GM21528 (cell line): ENCODE data around the gene COL6A6.

ENCODE experiments used
- ATAC-seq: cut with Tn5 transposase; IDR thresholded peaks from one replicate; pipeline ENCODE4 v1.9.1; 2021; ENCODE audit warnings: mild to moderate bottlenecking, moderate library complexity; ENCODE audit not compliant: unreplicated experiment, low FRiP score

COL6A6 gene

DNA sequence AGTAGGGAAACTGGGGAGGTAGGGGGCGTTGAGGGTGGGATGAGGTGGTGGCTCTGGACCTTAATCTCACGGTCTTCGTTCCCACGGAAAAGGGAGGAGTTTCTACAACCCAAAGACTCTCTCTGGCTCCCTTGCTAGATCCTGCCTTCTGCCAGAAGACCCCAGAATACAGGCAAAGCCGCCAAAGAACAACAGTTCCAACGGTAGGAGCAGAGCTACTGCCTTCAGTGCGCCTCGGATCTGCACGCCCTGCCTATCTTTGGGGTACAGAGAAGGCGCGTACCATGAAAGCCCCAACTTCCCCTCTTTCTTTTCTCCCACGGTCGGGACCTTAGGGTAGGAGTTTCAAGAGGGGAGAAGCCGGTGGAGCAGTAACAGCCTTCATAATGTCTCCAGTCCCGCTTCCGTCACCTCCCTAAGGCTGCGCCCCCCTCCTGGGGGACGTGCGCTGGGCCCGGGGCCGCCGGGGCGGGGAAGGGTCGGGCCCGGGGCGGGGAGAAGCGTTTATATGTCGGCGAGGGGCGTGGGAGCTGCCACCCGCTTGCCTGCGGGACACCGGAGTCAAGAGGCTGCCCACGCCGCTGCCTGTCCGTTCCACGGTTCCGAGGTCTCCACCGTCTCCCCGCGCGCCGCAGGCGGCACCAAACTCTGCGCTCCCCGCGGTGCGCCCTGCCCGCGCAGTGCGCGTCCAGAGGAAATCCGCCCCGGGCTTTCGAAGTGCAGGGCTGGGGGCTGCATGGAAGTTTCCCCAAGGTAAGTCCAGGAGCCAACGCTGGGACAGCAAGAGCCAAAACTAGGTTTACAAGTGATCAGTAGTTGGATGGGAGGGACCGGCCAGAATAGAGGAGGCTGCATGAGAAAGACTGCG lies at the start of gene COL6A6:
COL6A6 (plus strand) TSS at position 533 of the 868 bp plus-strand sequence. CDS start 43,188 bp downstream, outside the sequence.
- no peak for ATAC-seq

DNA sequence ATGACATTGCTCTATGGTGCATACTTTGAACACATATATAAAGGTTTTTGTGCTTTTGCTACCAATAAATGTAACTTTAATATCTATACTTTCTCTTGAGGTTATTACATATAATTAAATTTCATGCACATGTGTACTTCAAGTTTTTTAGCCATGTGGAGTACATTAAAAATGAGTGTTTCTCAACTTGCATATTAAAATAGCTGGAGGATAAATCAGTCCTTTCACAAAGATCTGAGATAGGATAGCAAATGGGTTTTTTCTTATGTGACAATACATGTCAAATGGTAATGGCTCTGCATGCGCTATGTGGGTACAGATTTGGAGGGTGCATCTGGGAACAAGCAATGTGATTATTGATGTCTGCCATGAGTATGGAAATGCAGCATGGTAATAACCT lies 48.7 kb upstream of the COL6A6 start:
- no peak for ATAC-seq

GRCh38 chr3:130470126-130470525 lies 46.9 kb upstream of the COL6A6 start:
- no peak for ATAC-seq

GRCh38 chr3:130473416-130473815 lies 43.6 kb upstream of the COL6A6 start:
- no peak for ATAC-seq

DNA sequence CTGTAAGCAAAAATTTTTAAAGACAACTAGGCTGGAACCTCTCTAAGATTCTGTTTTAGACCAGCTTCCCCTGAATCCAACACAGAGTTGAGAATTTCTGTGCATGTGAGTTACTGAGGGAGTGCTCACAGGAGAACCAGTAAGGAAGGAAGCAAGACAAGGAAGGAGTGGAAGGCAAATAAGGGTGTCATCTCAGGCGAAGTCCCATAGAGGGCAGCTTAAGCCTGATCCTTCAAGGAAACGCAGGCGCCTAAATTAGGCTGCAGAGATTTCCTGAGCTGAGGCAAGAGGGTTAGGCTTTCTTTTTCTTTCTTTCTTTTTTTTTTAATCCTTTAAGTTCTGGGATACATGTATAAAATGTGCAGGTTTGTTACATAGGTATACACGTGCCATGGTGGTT lies 36.2 kb upstream of the COL6A6 start:
- no peak for ATAC-seq

DNA sequence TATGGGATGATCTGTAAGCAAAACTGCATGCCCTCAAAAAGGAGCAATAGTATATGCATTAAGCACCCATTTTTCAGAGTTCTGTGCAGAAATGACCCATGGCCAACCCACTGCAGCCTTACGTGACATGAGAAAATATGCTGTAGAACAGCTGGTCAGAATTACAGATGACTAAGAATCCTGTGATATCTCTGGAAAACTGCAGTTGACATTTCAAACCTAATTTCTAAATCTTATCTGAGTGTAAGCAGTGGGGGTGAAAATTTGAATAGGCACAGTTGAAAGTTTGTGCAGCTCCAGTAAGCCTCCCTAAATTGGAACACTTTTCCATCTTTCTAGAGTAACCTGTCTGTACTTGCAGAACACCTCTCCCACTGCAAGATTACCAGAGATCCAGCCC lies 28.7 kb upstream of the COL6A6 start:
- no peak for ATAC-seq

- ATAC-seq = no peak
These were observed 28.1 kb upstream of the COL6A6 start for GRCh38 chr3:130488769-130489450.

- no peak for ATAC-seq
These were observed 26.7 kb upstream of the COL6A6 start for GRCh38 chr3:130490241-130490640.

DNA sequence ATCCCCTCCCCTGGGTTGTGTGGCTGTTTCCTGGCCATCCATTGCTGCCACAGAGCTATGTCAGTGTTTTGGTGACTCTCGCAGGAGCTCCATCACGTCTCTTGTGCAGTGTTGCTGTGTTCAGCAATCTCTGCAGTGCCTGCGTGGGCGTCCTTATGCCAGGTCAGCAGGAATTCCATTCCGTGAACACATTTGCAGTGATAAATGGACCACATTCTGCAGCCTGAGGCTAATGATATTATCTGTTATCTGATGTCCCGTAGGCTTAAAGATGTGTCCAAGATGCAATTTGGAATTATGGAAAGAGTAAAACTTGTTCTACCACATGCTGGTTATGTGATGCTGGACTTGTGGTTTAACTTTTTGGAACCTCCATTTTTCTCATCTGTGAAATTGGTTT lies 25.5 kb upstream of the COL6A6 start:
- no peak for ATAC-seq

- no peak for ATAC-seq
These were observed 12.3 kb upstream of the COL6A6 start for GRCh38 chr3:130504701-130505100.

GRCh38 chr3:130506031-130506430 lies 10.9 kb upstream of the COL6A6 start:
- no peak for ATAC-seq

DNA sequence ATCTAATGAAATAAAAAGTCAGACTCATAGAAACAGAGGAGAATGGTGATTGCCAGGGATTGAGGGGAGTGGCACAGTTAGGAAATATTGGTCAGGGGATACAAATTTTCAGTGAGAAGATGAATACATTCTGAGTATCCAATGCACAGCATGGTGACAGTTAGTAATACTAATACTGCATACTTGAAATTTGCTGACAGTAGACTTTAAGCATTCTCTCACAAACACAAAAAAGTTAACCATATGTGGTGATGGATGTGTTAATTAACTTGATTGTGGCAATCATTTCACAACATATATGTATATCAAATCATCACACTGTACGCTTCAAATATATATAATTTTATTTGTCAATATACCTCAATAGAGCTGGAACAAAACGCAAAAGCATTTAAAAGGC lies 9.2 kb upstream of the COL6A6 start:
- no peak for ATAC-seq

GRCh38 chr3:130509008-130509407 lies 8.0 kb upstream of the COL6A6 start:
- no peak for ATAC-seq

- ATAC-seq = no peak
These were observed 2.3 kb upstream of the COL6A6 start for GRCh38 chr3:130514681-130515080.

- no peak for ATAC-seq
These were observed 1.2 kb upstream of the COL6A6 start for GRCh38 chr3:130515755-130516154.

- ATAC-seq = no peak
These were observed 625 bp downstream of the COL6A6 start for GRCh38 chr3:130517602-130518001.

- ATAC-seq = no peak
These were observed 2.8 kb downstream of the COL6A6 start for GRCh38 chr3:130519754-130520153.

DNA sequence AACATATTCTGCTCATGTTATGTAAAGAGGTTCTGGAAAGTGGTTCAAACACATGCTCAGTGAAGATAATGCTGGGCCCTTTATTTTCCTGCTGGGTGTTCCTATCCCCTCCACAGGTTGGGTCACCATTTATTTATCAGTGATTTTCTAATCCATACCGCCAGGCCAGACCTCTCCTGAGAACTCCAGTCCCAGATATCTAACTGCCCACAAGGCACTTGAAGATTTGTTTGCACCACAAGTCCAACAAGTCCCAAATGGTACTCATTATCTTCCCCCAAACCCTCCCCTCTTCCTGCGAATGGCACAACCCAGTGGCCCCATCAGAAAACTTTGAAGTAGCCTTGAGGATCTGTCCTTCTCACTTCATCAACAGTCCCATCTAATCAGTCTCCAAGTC lies 5.4 kb downstream of the COL6A6 start:
- no peak for ATAC-seq

- ATAC-seq = no peak
These were observed 10.4 kb downstream of the COL6A6 start for GRCh38 chr3:130527426-130527825.

DNA sequence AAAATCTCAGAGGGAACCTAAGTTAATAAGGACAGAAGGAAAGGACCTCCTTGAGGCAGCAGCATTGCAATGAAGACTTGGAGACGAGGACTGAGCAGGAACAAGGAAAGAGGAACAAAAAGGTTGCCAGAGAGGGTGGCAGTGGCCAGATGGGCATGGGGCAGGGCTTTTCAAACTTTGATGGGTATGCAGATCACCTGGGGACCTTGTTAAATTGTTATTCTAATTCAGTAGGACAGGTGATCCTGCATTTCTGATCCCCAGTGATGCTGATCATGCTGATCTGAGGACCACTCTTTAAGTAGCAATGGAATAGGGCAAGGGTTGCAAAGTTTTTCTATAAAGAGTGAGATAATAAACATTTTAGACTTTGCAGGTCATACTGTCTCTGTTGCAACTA lies 11.1 kb downstream of the COL6A6 start:
- ATAC-seq = no peak

- ATAC-seq = no peak
These were observed 12.7 kb downstream of the COL6A6 start for GRCh38 chr3:130529486-130530215.
